CD14-positive monocyte (primary cell): Measurements from ENCODE around the gene SF1. TPM values are rescaled to one million over a fixed set of nuclear protein-coding genes. Genes with fewer than 3 reads are reported as not detected.

Experiments used
- DNase-seq, 3 donors: peaks; one replicate each; pipeline ENCODE4 v3.0.0-alpha.2; 2011 to 2022
- H2AFZ ChIP-seq: 2 replicates; pipeline ENCODE4 v1.6.0; 2012; ENCODE audit warnings: mild to moderate bottlenecking, low read depth, low read length, inconsistent platforms; ENCODE audit not compliant: insufficient read depth, poor library complexity, severe bottlenecking
- H3K27ac ChIP-seq, 2 donors: 1 replicate in 1 of 2; 2 replicates in 1 of 2; pipeline ENCODE4 v1.5.1; 2012 to 2013; ENCODE audit warnings: low read length in 2 of 2, control low read depth in 1 of 2, inconsistent platforms in 1 of 2, low read depth in 1 of 2, mild to moderate bottlenecking in 1 of 2
- H3K27me3 ChIP-seq, 2 donors: one replicate each; pipeline versions ENCODE4 v1.6.0 to v1.6.1; 2011 to 2013; ENCODE audit warnings: low read length in 2 of 2; ENCODE audit not compliant: control insufficient read depth in 2 of 2, insufficient read depth in 2 of 2
- H3K36me3 ChIP-seq, 2 donors: replicated peaks in 1 of 2; 1 replicate in 1 of 2; 2 replicates in 1 of 2; pipeline versions ENCODE4 v1.5.1 to v1.6.1; 2012 to 2013; ENCODE audit warnings: low read length in 2 of 2, control low read depth in 1 of 2, inconsistent platforms in 1 of 2, mild to moderate bottlenecking in 1 of 2; ENCODE audit not compliant: insufficient read depth in 2 of 2, control insufficient read depth in 1 of 2
- H3K4me1 ChIP-seq, 2 donors: 1 replicate in 1 of 2; 2 replicates in 1 of 2; pipeline versions ENCODE4 v1.5.1 to v1.6.1; 2012 to 2013; ENCODE audit warnings: low read length in 2 of 2, control low read depth in 1 of 2, inconsistent platforms in 1 of 2, mild to moderate bottlenecking in 1 of 2, moderate library complexity in 1 of 2; ENCODE audit not compliant: insufficient read depth in 2 of 2, control insufficient read depth in 1 of 2
- H3K4me2 ChIP-seq: replicated peaks from 2 replicates; pipeline ENCODE3; 2012; ENCODE audit warnings: low read length, moderate library complexity, mild to moderate bottlenecking; ENCODE audit not compliant: poor library complexity, severe bottlenecking; ENCODE audit errors: extremely low read depth
- H3K4me3 ChIP-seq, 3 experiments: fragments of 200-600 bp in 1 of 3; sonication (generic) in 1 of 3; replicated peaks in 1 of 3; 1 replicate in 2 of 3; 2 replicates in 1 of 3; pipeline ENCODE4 v1.5.1; 2011 to 2013; ENCODE audit warnings: low read length in 3 of 3, mild to moderate bottlenecking in 3 of 3, control low read depth in 2 of 3, low read depth in 2 of 3, inconsistent platforms in 1 of 3, moderate library complexity in 1 of 3
- H3K79me2 ChIP-seq: 2 replicates; pipeline ENCODE4 v1.6.0; 2012; ENCODE audit warnings: mild to moderate bottlenecking, control low read depth, inconsistent platforms, low read length, moderate library complexity; ENCODE audit not compliant: insufficient read depth
- H3K9ac ChIP-seq: 2 replicates; pipeline ENCODE4 v1.6.0; 2017; ENCODE audit warnings: low read length, mild to moderate bottlenecking; ENCODE audit not compliant: insufficient read depth, poor library complexity, severe bottlenecking
- H3K9me3 ChIP-seq, 2 donors: replicated peaks in 1 of 2; 1 replicate in 1 of 2; 2 replicates in 1 of 2; pipeline versions ENCODE4 v1.5.1 to v1.6.1; 2012 to 2013; ENCODE audit warnings: low read length in 2 of 2, control low read depth in 1 of 2; ENCODE audit not compliant: control insufficient read depth in 1 of 2, insufficient read depth in 1 of 2
- H4K20me1 ChIP-seq: 2 replicates; pipeline ENCODE4 v1.6.0; 2012; ENCODE audit warnings: mild to moderate bottlenecking, low read length, control low read depth, moderate library complexity; ENCODE audit not compliant: insufficient read depth
- H3K27ac Mint-ChIP-seq, 7 donors: one replicate each; pipeline ENCODE4 v1.8.0; 2020; ENCODE audit warnings: mild to moderate bottlenecking in 7 of 7, mixed read lengths in 7 of 7, moderate library complexity in 6 of 7, inconsistent platforms in 2 of 7
- H3K27me3 Mint-ChIP-seq, 3 donors: one replicate each; pipeline ENCODE4 v1.8.0; 2021 to 2022; ENCODE audit warnings: low read depth in 3 of 3, mild to moderate bottlenecking in 3 of 3, mixed read lengths in 3 of 3, moderate library complexity in 3 of 3, inconsistent platforms in 1 of 3
- H3K36me3 Mint-ChIP-seq, 2 donors: one replicate each; pipeline ENCODE4 v1.8.0; 2020; ENCODE audit warnings: mixed read lengths in 2 of 2, inconsistent platforms in 1 of 2, mild to moderate bottlenecking in 1 of 2
- H3K4me1 Mint-ChIP-seq: one replicate; pipeline ENCODE4 v1.8.0; 2020; ENCODE audit warnings: mild to moderate bottlenecking, mixed read lengths
- H3K4me3 Mint-ChIP-seq, 2 donors: one replicate each; pipeline ENCODE4 v1.8.0; 2020; ENCODE audit warnings: mild to moderate bottlenecking in 2 of 2, mixed read lengths in 2 of 2, moderate library complexity in 1 of 2
- H3K9me3 Mint-ChIP-seq, 7 donors: one replicate each; pipeline ENCODE4 v1.8.0; 2020 to 2022; ENCODE audit warnings: mixed read lengths in 7 of 7, mild to moderate bottlenecking in 6 of 7, moderate library complexity in 6 of 7, inconsistent platforms in 2 of 7
- CTCF ChIP-seq: fragments of 200-600 bp; IDR thresholded peaks from one replicate; pipeline ENCODE4 v1.8.0; 2022; ENCODE audit warnings: antibody characterized with exemption, mild to moderate bottlenecking
- WGBS: methylation state at CpG from one replicate; pipeline ENCODE4 v1.1.5; 2013; ENCODE audit warnings: missing lambda C conversion rate; ENCODE audit not compliant: insufficient coverage; 5-methylcytosine and 5-hydroxymethylcytosine counted together
- intact Hi-C, 2 donors: fragments of 100-400 bp; cut with micrococcal nuclease; formaldehyde crosslinking; loops; one replicate each; pipeline versions ENCODE4 v1.15.0 to v1.15.1; 2023
- polyA plus RNA-seq, 3 donors: library from polyadenylated mRNA; depleted of rRNA in 1 of 3; unstranded in 2 of 3; stranded (reverse) in 1 of 3; fragments of 300-500 nt in 2 of 3; fragments of >200 nt in 1 of 3; fragmentation: Illumina TruSeq in 2 of 3; gene quantifications; 1 replicate in 2 of 3; 2 replicates in 1 of 3; pipeline ENCODE4 v1.2.3, GENCODE V29; 2012 to 2021

The SF1 gene
- polyA plus RNA-seq, 3 donors, result 31.6 to 302 (median 47.7) TPM

GRCh38 chr11:64770120-64770519 is 8.2 kb downstream of the SF1 start:
- Histone ChIP-seq H3K27me3 (no peaks in the 10 kb centered on the region), H3K27ac (no peak overlapping the region), H3K79me2 (peaks cover 90% of the 10 kb centered on the region), H3K4me1 (peaks cover 24 to 41% of the 10 kb centered on the region in 2 donors), H4K20me1 (peaks cover 98% of the 10 kb centered on the region), H2AFZ (no peak overlapping the region), H3K36me3 (peaks cover 87 to 92% of the 10 kb centered on the region in 2 donors), H3K4me3 (no peak overlapping the region), H3K4me2 (no peak overlapping the region), H3K9ac (no peak overlapping the region), H3K9me3 (no peaks in the 10 kb centered on the region)
- no peak for DNase-seq
- Mint-ChIP-seq H3K36me3 (peaks cover 91 to 97% of the 10 kb centered on the region in 2 donors), H3K4me3 (no peak overlapping the region), H3K4me1 (peaks cover 40% of the 10 kb centered on the region), H3K27ac (peak overlapping the region in 1 of 7 donors; percentile 5), H3K9me3 (no peaks in the 10 kb centered on the region), H3K27me3 (peaks cover 0 to 1% (median 1%) of the 10 kb centered on the region in 3 donors)
- no peak for TF ChIP-seq CTCF
- intact Hi-C loops, result loop anchor here in 1 of 2 donors (2.0 kb wide), 1 partner anchor 25 kb away; the partner anchor contains the start of gene RASGRP2
- WGBS, result no CpG with 5 or more reads among the region's 12 CpGs

- Histone ChIP-seq H3K79me2 (peaks cover 83% of the 10 kb centered on the region), H3K27ac (no peak overlapping the region), H3K9ac (no peak overlapping the region), H4K20me1 (peaks cover 98% of the 10 kb centered on the region), H3K36me3 (peaks cover 88 to 92% of the 10 kb centered on the region in 2 donors), H3K4me2 (no peak overlapping the region), H2AFZ (no peak overlapping the region), H3K27me3 (no peaks in the 10 kb centered on the region), H3K4me3 (no peak overlapping the region), H3K4me1 (peaks cover 24 to 49% of the 10 kb centered on the region in 2 donors), H3K9me3 (no peaks in the 10 kb centered on the region)
- no peaks in the 10 kb centered on the region for H3K9me3 Mint-ChIP-seq
- TF ChIP-seq CTCF, result no peak
- peaks cover 91 to 97% of the 10 kb centered on the region in 2 donors for H3K36me3 Mint-ChIP-seq
- intact Hi-C loops, result no loop called here
- no peak overlapping the region for H3K4me3 Mint-ChIP-seq
- peaks cover 46% of the 10 kb centered on the region for H3K4me1 Mint-ChIP-seq
- no peak for DNase-seq
- H3K27me3 Mint-ChIP-seq, result peaks cover 0 to 3% (median 1%) of the 10 kb centered on the region in 3 donors
- peak overlapping the region in 4 of 7 donors; percentile 1 to 62 (median 50) for H3K27ac Mint-ChIP-seq
- 93% methylated on average over 4 of the region's 6 CpGs for WGBS
Observed at GRCh38 chr11:64769283-64769682, 9.1 kb downstream of the SF1 start.
